GM23248 (cell line): ENCODE measurements around the gene PNPLA7. TPM values are rescaled to one million over a fixed set of nuclear protein-coding genes. Genes with fewer than 3 reads are reported as not detected.

Experiments
- DNase-seq: peaks from one replicate; pipeline ENCODE4 v3.0.0-alpha.2; 2015
- H2AFZ ChIP-seq: fragments of 200-600 bp; sonication (generic); 2 replicates; pipeline ENCODE4 v1.6.1; 2016; ENCODE audit warnings: antibody characterized with exemption
- H3F3A ChIP-seq: fragments of 200-600 bp; sonication (generic); 2 replicates; pipeline ENCODE4 v1.6.1; 2016; ENCODE audit warnings: mild to moderate bottlenecking, antibody characterized with exemption, mixed run types; ENCODE audit not compliant: insufficient read depth
- H3K27ac ChIP-seq: fragments of 200-600 bp; sonication (generic); 2 replicates; pipeline ENCODE4 v1.5.1; 2016; ENCODE audit warnings: mild to moderate bottlenecking
- H3K27me3 ChIP-seq: fragments of 200-600 bp; sonication (generic); replicated peaks from 2 replicates; pipeline ENCODE4 v1.6.1; 2016; ENCODE audit warnings: mild to moderate bottlenecking; ENCODE audit not compliant: insufficient read depth
- H3K36me3 ChIP-seq: fragments of 200-600 bp; sonication (generic); 2 replicates; pipeline ENCODE4 v1.6.1; 2016; ENCODE audit warnings: low read depth, mild to moderate bottlenecking
- H3K4me1 ChIP-seq: fragments of 200-600 bp; sonication (generic); 2 replicates; pipeline ENCODE4 v1.6.1; 2016; ENCODE audit warnings: mild to moderate bottlenecking; ENCODE audit not compliant: insufficient read depth
- H3K4me2 ChIP-seq: fragments of 200-600 bp; sonication (generic); one replicate; pipeline ENCODE4 v1.6.1; 2016; ENCODE audit warnings: mild to moderate bottlenecking; ENCODE audit not compliant: unreplicated experiment
- H3K4me3 ChIP-seq: fragments of 200-600 bp; sonication (generic); 2 replicates; pipeline ENCODE4 v1.5.1; 2016; ENCODE audit warnings: mild to moderate bottlenecking
- H3K79me2 ChIP-seq: fragments of 200-600 bp; sonication (generic); 2 replicates; pipeline ENCODE4 v1.6.1; 2016; ENCODE audit warnings: mild to moderate bottlenecking; ENCODE audit not compliant: insufficient read depth
- H3K9ac ChIP-seq: fragments of 200-600 bp; sonication (generic); 2 replicates; pipeline ENCODE4 v1.6.1; 2016; ENCODE audit warnings: mild to moderate bottlenecking
- H3K9me2 ChIP-seq: fragments of 200-600 bp; sonication (generic); 2 replicates; pipeline ENCODE4 v1.6.1; 2016; ENCODE audit warnings: mixed run types, mild to moderate bottlenecking, moderate library complexity; ENCODE audit not compliant: insufficient read depth
- H3K9me3 ChIP-seq: fragments of 200-600 bp; sonication (generic); one replicate; pipeline ENCODE4 v1.6.1; 2017; ENCODE audit warnings: low read depth
- H4K20me1 ChIP-seq: fragments of 200-600 bp; sonication (generic); 2 replicates; pipeline ENCODE4 v1.6.0; 2016; ENCODE audit not compliant: insufficient read depth
- EZH2 ChIP-seq: fragments of 200-600 bp; sonication (generic); IDR thresholded peaks from 2 replicates; pipeline ENCODE4 v1.6.1; 2018; ENCODE audit warnings: antibody characterized with exemption, mild to moderate bottlenecking; ENCODE audit not compliant: insufficient read depth, poor library complexity, severe bottlenecking
- EZH2phosphoT487 ChIP-seq: fragments of 200-600 bp; sonication (generic); IDR thresholded peaks from 2 replicates; pipeline ENCODE4 v1.6.1; 2018; ENCODE audit warnings: antibody characterized with exemption, moderate library complexity, mild to moderate bottlenecking, low read depth; ENCODE audit not compliant: insufficient read depth
- WGBS, 2 experiments: methylation state at CpG; one replicate each; pipeline ENCODE4 v1.1.6; 2015 to 2017; ENCODE audit warnings: low lambda C conversion rate in 2 of 2, low coverage in 1 of 2; ENCODE audit errors: missing lambda C conversion rate in 2 of 2; 5-methylcytosine and 5-hydroxymethylcytosine counted together
- in situ Hi-C: fragments of 300-500 bp; cut with MboI; formaldehyde crosslinking; loops from 2 replicates; pipeline ENCODE4 v1.15.0; 2020
- polyA plus RNA-seq: library from polyadenylated mRNA; unstranded; fragments of >200 nt; fragmentation: Nextera tagmentation; extraction: Ambion mirVana; gene quantifications from 2 replicates; pipeline ENCODE4 v1.2.1, GENCODE V29; 2016
- total RNA-seq: library from RNA; depleted of rRNA; stranded (reverse); fragments of >200 nt; shearing (Covaris generic); gene quantifications from 2 replicates; pipeline ENCODE4 v1.2.3, GENCODE V29; 2014

The PNPLA7 gene
- total and polyA plus RNA-seq, 2 experiments from 2014 or later = 0.54 to 0.59 TPM

DNA sequence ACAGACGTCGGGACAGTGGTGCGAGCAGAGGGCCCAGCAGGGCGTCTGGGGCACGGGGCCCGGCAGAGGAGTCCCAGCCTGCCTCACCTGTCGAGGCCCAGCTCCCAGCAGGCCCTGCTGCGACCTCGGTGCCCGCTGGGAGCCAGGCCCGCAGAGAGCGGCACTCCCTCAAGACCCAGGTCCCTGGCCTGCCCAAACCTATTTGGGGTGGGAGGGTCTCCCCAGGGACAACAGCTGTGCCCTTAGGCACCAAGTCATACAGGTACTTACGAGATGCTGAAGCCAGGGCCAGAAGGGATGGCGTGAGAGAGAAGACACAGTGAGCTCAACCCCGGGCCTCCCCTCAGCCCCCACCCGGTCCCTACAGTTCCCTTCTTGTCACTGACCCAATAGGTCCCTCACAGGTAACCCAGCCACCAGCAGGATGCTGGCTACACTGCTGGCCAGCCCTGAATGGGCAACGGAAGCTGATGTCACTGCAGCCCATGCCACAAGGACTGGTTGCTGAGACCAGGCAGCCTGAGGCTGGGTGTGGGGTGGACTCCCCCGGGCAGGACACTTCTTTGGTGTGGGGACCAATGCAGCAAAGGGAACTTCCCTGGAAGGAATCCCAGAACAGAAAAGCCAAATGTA, 94.7 kb downstream of the PNPLA7 start:
- Histone ChIP-seq H4K20me1 (no peaks in the 10 kb centered on the region), H3K36me3 (no peaks in the 10 kb centered on the region), H3K27ac (no peak overlapping the region), H3K9me2 (no peaks in the 10 kb centered on the region), H2AFZ (no peak overlapping the region), H3K79me2 (no peaks in the 10 kb centered on the region), H3F3A (no peaks in the 10 kb centered on the region), H3K9me3 (no peaks in the 10 kb centered on the region), H3K27me3 (no peaks in the 10 kb centered on the region), H3K4me2 (no peak overlapping the region), H3K9ac (no peak overlapping the region), H3K4me1 (peaks cover 6% of the 10 kb centered on the region; the same call in 1 of the 2 replicates), H3K4me3 (no peak overlapping the region)
- in situ Hi-C loops = no loop called here
- 82 to 87% methylated on average over 13 to 17 of the region's 18 CpGs for WGBS, 2 experiments
- TF ChIP-seq EZH2 = no peak
- TF ChIP-seq EZH2phosphoT487 = no peak
- DNase-seq = no peak

DNA sequence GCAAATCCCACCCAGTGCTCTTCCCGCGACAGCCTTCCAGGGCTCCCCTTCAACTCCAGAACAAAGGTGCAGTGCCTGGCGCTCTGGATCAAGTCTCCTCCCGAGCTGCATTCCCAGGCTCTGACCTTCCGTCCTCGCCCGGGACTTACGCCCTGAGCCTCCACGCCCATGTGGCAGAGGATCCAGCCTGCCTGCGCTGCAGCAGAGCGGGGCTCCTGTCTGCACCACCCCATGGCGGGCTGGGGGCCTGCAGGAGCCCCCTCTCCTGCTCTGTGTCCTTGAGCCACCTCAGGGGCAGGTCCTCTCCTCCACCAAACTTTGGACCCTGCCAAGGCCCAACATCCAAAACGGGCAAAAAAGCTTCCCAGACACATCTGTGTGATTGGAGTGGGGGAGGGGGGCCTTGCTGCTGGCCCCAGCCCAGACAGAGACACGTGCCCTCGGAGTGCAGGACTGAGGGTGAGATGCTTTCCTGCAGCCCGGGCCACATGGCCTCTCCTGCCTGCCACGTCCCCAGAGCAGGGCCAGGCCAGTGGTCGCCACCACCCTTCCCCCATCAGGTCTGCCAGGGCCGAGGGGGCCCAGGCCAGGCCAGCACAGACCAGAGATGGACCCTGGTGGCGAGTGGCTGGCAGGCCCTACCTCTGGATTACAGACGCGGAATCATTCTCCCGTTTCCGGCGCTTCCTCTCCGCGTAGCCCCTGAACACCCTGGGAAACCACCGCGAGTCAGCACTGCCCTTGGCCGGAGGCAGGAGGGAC, 95.4 kb downstream of the PNPLA7 start:
- peak overlapping the region; percentile 63 for H3K4me3 ChIP-seq
- peak overlapping the region; percentile 58 for H3K4me2 ChIP-seq
- no peak overlapping the region for H3K9ac ChIP-seq
- TF ChIP-seq EZH2phosphoT487 (no peak), EZH2 (no peak)
- H3K79me2 ChIP-seq = no peaks in the 10 kb centered on the region
- H3F3A ChIP-seq = no peaks in the 10 kb centered on the region
- peak overlapping the region; percentile 71 for H2AFZ ChIP-seq
- in situ Hi-C loops = no loop called here
- H3K4me1 ChIP-seq = peaks cover 6% of the 10 kb centered on the region; the same call in 1 of the 2 replicates
- no peaks in the 10 kb centered on the region for H3K36me3 ChIP-seq
- H3K27me3 ChIP-seq = no peaks in the 10 kb centered on the region
- DNase-seq = peak; percentile 55
- no peaks in the 10 kb centered on the region for H3K9me2 ChIP-seq
- H4K20me1 ChIP-seq = no peaks in the 10 kb centered on the region
- no peaks in the 10 kb centered on the region for H3K9me3 ChIP-seq
- no peak overlapping the region for H3K27ac ChIP-seq
- WGBS, 2 experiments = 47 to 56% methylated on average over 23 to 30 of the region's 30 CpGs

DNA sequence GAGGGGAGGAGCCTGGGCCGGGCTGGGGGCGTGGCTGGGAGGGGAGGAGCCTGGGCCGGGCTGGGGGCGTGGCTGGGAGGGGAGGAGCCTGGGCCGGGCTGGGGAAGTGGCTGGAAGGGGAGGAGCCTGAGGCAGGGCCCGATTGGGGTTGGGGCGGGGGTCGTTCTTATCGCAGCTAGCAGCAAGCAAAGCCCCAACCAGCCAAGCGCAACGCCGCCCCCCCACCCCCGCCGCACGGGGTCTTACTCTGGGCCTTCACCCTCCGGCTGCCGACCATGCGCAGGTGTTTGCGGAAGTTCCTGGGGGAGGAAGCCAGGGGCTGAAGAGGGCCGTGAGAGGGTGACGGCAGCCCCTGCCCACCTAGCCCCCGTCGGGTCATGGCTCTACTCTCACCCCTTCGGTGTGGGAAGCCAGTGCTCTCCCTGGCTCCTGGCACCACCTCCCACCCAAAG, 96.0 kb downstream of the PNPLA7 start:
- TF ChIP-seq EZH2 (no peak), EZH2phosphoT487 (no peak)
- Histone ChIP-seq H3K27ac (no peak overlapping the region), H3K9me2 (no peaks in the 10 kb centered on the region), H3K4me2 (peak overlapping the region; percentile 58), H4K20me1 (no peaks in the 10 kb centered on the region), H3K36me3 (no peaks in the 10 kb centered on the region), H3K4me3 (peak overlapping the region; percentile 63), H3K79me2 (no peaks in the 10 kb centered on the region), H3F3A (no peaks in the 10 kb centered on the region), H3K4me1 (peaks cover 6% of the 10 kb centered on the region; the same call in 1 of the 2 replicates), H2AFZ (peak overlapping the region; percentile 71), H3K9ac (no peak overlapping the region), H3K9me3 (no peaks in the 10 kb centered on the region), H3K27me3 (no peaks in the 10 kb centered on the region)
- 6 to 15% methylated on average over 9 to 24 of the region's 24 CpGs for WGBS, 2 experiments
- in situ Hi-C loops = no loop called here
- peak; percentile 47 for DNase-seq

DNA sequence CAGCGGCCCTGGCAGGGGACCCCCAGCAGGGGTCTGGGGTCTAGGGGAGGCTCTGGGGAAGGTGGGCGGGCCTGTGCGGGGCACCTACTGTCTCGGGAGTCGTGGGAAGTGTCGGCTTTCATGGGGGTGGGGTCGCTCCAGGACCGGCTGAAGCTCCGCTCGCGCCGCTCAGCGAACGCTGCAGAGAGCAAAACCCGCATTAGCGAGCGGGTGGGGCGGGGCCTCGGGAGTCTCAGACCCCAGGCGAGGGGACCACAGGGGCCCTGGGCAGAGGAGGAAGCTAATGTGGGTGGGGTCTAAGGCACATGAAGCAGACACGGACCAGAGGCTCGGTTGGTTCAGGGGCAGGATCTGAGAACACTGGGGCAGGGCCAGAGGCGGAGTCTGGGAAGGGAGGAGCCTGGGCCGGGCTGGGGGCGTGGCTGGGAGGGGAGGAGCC, 96.5 kb downstream of the PNPLA7 start:
- Histone ChIP-seq H4K20me1 (no peaks in the 10 kb centered on the region), H3F3A (no peaks in the 10 kb centered on the region), H3K4me2 (peak overlapping the region; percentile 98), H3K27me3 (no peaks in the 10 kb centered on the region), H3K4me3 (peak overlapping the region; percentile 73), H3K9me2 (no peaks in the 10 kb centered on the region), H3K9me3 (no peaks in the 10 kb centered on the region), H3K79me2 (no peaks in the 10 kb centered on the region), H3K9ac (peak overlapping the region; percentile 55; the same call in 1 of the 2 replicates), H3K4me1 (peaks cover 6% of the 10 kb centered on the region; the same call in 1 of the 2 replicates), H3K27ac (no peak overlapping the region), H3K36me3 (no peaks in the 10 kb centered on the region), H2AFZ (peak overlapping the region; percentile 79)
- WGBS, 2 experiments = 7 to 14% methylated on average over 17 to 19 of the region's 25 CpGs
- TF ChIP-seq EZH2phosphoT487 (no peak), EZH2 (no peak)
- in situ Hi-C loops = no loop called here
- DNase-seq = peak; percentile 81
